A549 (cell line): ENCODE measurements around the gene FNTB. TPM values are rescaled to one million over a fixed set of nuclear protein-coding genes. Genes with fewer than 3 reads are reported as not detected.
A peak's percentile ranks its signal among the peaks of the same experiment; 100 is the strongest.

Source experiments
- ATAC-seq, 2 experiments: fragments of 200-7000 bp in 1 of 2; fragments of >200 bp in 1 of 2; cut with Nextera tagmentation in 1 of 2; cut with Tn5 transposase in 1 of 2; 3 replicates each; pipeline versions ENCODE4 v1.8.0 to v1.9.1; 2018 to 2020; ENCODE audit warnings: mild to moderate bottlenecking in 1 of 2, moderate library complexity in 1 of 2
- CTCF ChIA-PET: fragments of 300-600 bp; sonication (Branson Sonifier 250); formaldehyde crosslinking; extraction: SDS; loops from one replicate; lab custom pipeline; 2021; ENCODE audit warnings: antibody characterized with exemption, inconsistent platforms; lab: Yijun Ruan, JAX
- POLR2A ChIA-PET: fragments of 350-600 bp; formaldehyde crosslinking; extraction: SDS; loops from one replicate; lab custom pipeline; 2021; ENCODE audit warnings: antibody characterized with exemption, inconsistent platforms; lab: Yijun Ruan, JAX
- DNase-seq, 2 experiments: peaks; one replicate each; pipeline versions ENCODE4 v3.0.0 to v3.0.0-alpha.2; 2011 to 2016; ENCODE audit warnings: low read depth in 1 of 2, low spot score in 1 of 2
- FAIRE-seq: peaks from 2 replicates; lab custom pipeline; 2011; peaks lifted over from hg19 to GRCh38; lab: Jason Lieb, UNC
- H3K27ac ChIP-seq, 2 experiments: fragments of >200 bp; sonication (Bioruptor Twin); formaldehyde crosslinking; 3 replicates each; pipeline ENCODE4 v1.5.1; 2016 to 2017
- H3K4me1 ChIP-seq: fragments of >200 bp; sonication (Bioruptor Twin); formaldehyde crosslinking; 3 replicates; pipeline ENCODE4 v1.6.1; 2016
- H3K4me2 ChIP-seq: fragments of >200 bp; sonication (Bioruptor Twin); formaldehyde crosslinking; 3 replicates; pipeline ENCODE4 v1.6.1; 2016
- H3K4me3 ChIP-seq: fragments of >200 bp; sonication (Bioruptor Twin); formaldehyde crosslinking; 3 replicates; pipeline ENCODE4 v1.5.1; 2016
- H3K9me3 ChIP-seq: fragments of >200 bp; sonication (Bioruptor Twin); formaldehyde crosslinking; 3 replicates; pipeline ENCODE4 v1.6.1; 2016
- CHD2 ChIP-seq: fragments of 150-350 bp; IDR thresholded peaks from 2 replicates; pipeline ENCODE4 v1.6.1; 2014; ENCODE audit warnings: low read length; ENCODE audit not compliant: partially characterized antibody
- CHD4 ChIP-seq: fragments of 200-600 bp; sonication (generic); IDR thresholded peaks from 2 replicates; pipeline ENCODE4 v1.6.1; 2016; ENCODE audit warnings: antibody characterized with exemption, mild to moderate bottlenecking, borderline replicate concordance
- EHF ChIP-seq: fragments of 250-450 bp; sonication (Bioruptor Pico); IDR thresholded peaks from 2 replicates; pipeline ENCODE4 v1.5.0; 2020; ENCODE audit warnings: mild to moderate bottlenecking
- EHMT2 ChIP-seq: fragments of 200-600 bp; sonication (generic); IDR thresholded peaks from 2 replicates; pipeline ENCODE4 v1.6.1; 2016; ENCODE audit warnings: antibody characterized with exemption, low read depth, mild to moderate bottlenecking, moderate library complexity
- FOSB ChIP-seq: fragments of 250-450 bp; sonication (Bioruptor Pico); IDR thresholded peaks from 2 replicates; pipeline ENCODE4 v1.5.0; 2020; ENCODE audit warnings: mild to moderate bottlenecking, moderate library complexity
- FOSL2 ChIP-seq, 2 experiments: fragments of 450-650 bp in 1 of 2; fragments of >200 bp in 1 of 2; sonication (Bioruptor Twin) in 1 of 2; formaldehyde crosslinking; IDR thresholded peaks; 2 replicates each; pipeline versions ENCODE4 v1.5.0 to v1.6.1; 2016 to 2020; ENCODE audit warnings: mild to moderate bottlenecking in 1 of 2, moderate library complexity in 1 of 2
- HOXB13 ChIP-seq: fragments of 250-450 bp; sonication (Bioruptor Pico); IDR thresholded peaks from 2 replicates; pipeline ENCODE4 v1.5.0; 2020; ENCODE audit warnings: low read depth, mild to moderate bottlenecking, moderate library complexity
- MAFK ChIP-seq: fragments of 450-650 bp; IDR thresholded peaks from 2 replicates; pipeline ENCODE4 v1.6.1; 2014; ENCODE audit not compliant: partially characterized antibody
- MAZ ChIP-seq: fragments of 150-350 bp; IDR thresholded peaks from 2 replicates; pipeline ENCODE4 v1.6.1; 2014; ENCODE audit warnings: antibody characterized with exemption, low read depth, low read length, borderline replicate concordance
- NR3C1 ChIP-seq: fragments of >200 bp; sonication (Bioruptor Twin); formaldehyde crosslinking; IDR thresholded peaks from 3 replicates; pipeline ENCODE4 v1.6.1; 2017
- PHF8 ChIP-seq: fragments of 200-600 bp; sonication (generic); IDR thresholded peaks from 2 replicates; pipeline ENCODE4 v1.6.1; 2016; ENCODE audit warnings: low read depth, mild to moderate bottlenecking, antibody characterized with exemption, moderate library complexity, borderline replicate concordance
- POLR2AphosphoS2 ChIP-seq: conservative IDR thresholded peaks from 2 replicates; pipeline ENCODE4 v1.6.1; 2012; ENCODE audit warnings: low read length, improper control_type of control experiment, inconsistent platforms
- RCOR1 ChIP-seq: fragments of 150-350 bp; IDR thresholded peaks from 2 replicates; pipeline ENCODE4 v1.6.1; 2014; ENCODE audit warnings: antibody characterized with exemption, low read length, low read depth
- RFX5 ChIP-seq: fragments of 450-650 bp; IDR thresholded peaks from 2 replicates; pipeline ENCODE4 v1.7.1; 2014; ENCODE audit warnings: antibody characterized with exemption, mild to moderate bottlenecking, moderate library complexity
- TFCP2L1 ChIP-seq: fragments of 250-450 bp; sonication (Bioruptor Pico); IDR thresholded peaks from 2 replicates; pipeline ENCODE4 v1.5.0; 2021; ENCODE audit warnings: mild to moderate bottlenecking
- TP53 ChIP-seq: fragments of 250-450 bp; sonication (Bioruptor Pico); IDR thresholded peaks from 2 replicates; pipeline ENCODE4 v1.5.0; 2021; ENCODE audit warnings: mild to moderate bottlenecking, moderate library complexity
- ZC3H11A ChIP-seq: fragments of 450-650 bp; IDR thresholded peaks from 2 replicates; pipeline ENCODE4 v1.6.1; 2014; ENCODE audit warnings: antibody characterized with exemption, mild to moderate bottlenecking
- WGBS: methylation state at CpG from one replicate; pipeline ENCODE4 v1.1.6; 2017; ENCODE audit errors: missing lambda C conversion rate; 5-methylcytosine and 5-hydroxymethylcytosine counted together
- polyA plus RNA-seq, 4 experiments: library from polyadenylated mRNA; depleted of rRNA in 3 of 4; stranded (reverse); fragments of >200 nt; fragmentation: RNase III in 1 of 4; extraction: RNeasy Plus Mini Kit Qiagen cat#74134 plus additional on column Dnase treatment in 1 of 4; gene quantifications; 2 replicates in 3 of 4; 3 replicates in 1 of 4; pipeline ENCODE4 v1.2.3, GENCODE V29; 2011 to 2017
- TF ChIP-seq, protein P1 (sequence below): fragments of 250-450 bp; sonication (Bioruptor Pico); IDR thresholded peaks from 2 replicates; pipeline ENCODE4 v1.5.0; 2021; ENCODE audit warnings: mild to moderate bottlenecking, moderate library complexity, borderline replicate concordance
- TF ChIP-seq, protein P2 (sequence below): IDR thresholded peaks from 2 replicates; pipeline ENCODE4 v1.6.1; 2012
- TF ChIP-seq, protein P3 (sequence below): fragments of 450-650 bp; IDR thresholded peaks from 2 replicates; pipeline ENCODE4 v1.6.1; 2014; ENCODE audit warnings: antibody characterized with exemption
- TF ChIP-seq, protein P4 (sequence below): fragments of 150-350 bp; IDR thresholded peaks from 2 replicates; pipeline ENCODE4 v1.6.1; 2014; ENCODE audit warnings: low read depth, mild to moderate bottlenecking, low read length
- TF ChIP-seq, protein P5 (sequence below): fragments of 250-450 bp; sonication (Bioruptor Pico); IDR thresholded peaks from 2 replicates; pipeline ENCODE4 v1.5.0; 2020; ENCODE audit warnings: low read depth, mild to moderate bottlenecking, moderate library complexity
- TF ChIP-seq, protein P6 (sequence below): fragments of 200-600 bp; sonication (generic); IDR thresholded peaks from 2 replicates; pipeline ENCODE4 v1.6.1; 2016; ENCODE audit warnings: antibody characterized with exemption, mild to moderate bottlenecking, moderate library complexity

FNTB gene
- polyA plus RNA-seq, 2 of the 4 experiments (the other 2 are of a cell fraction) = 28.5 to 41.9 TPM

DNA sequence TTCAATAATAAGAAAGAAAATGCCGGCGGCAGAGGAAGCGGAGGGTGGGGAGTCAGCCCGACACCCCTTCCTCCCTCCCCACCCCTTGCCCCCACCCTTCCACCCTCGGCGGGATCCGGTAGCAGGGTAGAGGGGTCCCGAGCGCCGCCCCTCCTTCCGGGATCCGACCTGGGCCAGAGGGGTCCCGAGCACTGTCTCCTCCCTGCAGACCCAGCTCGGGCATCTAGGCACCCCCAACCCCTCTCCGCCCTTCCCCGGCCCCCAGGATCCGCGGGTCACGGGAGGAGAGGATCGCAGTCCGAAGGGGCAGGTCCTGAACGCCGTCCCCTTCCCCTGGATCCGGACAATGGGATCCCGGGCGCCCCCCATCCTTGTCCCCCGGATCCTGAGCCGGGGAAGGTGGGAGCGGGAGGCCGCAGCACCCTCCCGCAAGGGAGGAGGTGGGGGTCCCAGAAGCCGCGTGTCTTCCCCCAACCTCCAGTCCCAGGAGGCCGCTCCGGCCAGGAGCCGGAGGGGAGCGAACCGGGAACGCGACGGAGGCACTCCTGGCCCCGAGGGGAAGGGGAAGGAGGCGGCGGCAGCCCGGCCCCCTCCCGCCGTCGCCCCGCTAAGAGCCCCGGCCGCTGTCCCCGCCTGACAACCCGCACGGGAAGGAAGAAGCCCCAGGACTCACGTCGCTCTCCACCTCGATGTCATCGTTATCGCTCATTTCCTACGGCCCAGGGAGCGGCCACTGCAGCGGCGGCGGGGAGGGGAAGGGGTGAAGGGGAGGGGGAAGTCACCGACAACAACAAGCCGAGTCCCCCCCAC is 115.1 kb downstream of the FNTB start:
- peak; percentile 26 to 53 for ATAC-seq

DNA sequence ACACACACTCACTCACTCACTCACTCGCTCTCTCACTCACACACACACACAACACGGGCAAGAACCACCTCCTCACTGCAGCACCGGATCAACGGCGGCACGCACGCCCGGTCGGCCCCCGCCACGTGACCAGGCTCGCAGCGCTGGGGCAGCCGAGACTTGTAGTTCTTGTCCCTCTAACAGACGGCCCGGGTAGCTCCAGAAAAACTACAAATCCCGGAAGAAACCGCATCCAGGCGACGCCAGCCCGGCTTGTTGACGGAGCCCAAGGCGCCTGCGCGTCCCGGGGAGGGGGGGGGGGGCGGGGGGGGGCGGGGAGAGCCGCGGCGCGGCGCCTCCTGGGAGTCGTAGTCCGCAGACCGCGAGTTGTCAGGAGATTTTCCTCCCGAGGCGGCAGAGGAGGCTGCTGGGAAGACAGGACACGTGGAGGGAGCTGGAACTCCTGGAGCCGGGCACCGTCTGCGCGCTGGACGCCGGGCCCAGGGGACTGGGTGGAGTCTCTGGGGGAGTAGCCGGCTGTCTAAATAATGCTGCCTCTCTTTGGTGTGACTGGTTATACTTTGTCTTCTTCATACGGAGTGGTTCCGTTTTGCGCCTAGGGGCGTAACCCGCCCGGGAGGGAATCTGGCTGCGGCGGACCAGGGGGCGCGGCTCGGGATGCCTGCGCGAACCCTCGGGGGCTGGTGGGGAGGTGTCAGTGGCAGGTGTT is 115.9 kb downstream of the FNTB start, which contains the start of gene MAX:
Gene MAX, minus strand, starts transcription at position 77 of the 709 bp plus-strand sequence. CDS start 178 bp downstream, outside the sequence.
- ChIA-PET CTCF (interaction anchor here (0.6 to 1.8 kb wide), 5 partner anchors 9 to 431 kb away, joined by 3 to 5 read pairs (median 4); no protein-coding TSS in a partner anchor), POLR2A (interaction anchor here (0.6 to 2.1 kb wide), 11 partner anchors 9 to 760 kb away, joined by 3 to 21 read pairs (median 4); partner anchors contain the start of gene FUT8)
- H3K4me1 ChIP-seq = peaks cover 8% of the 10 kb centered on the region; the same call in 1 of the 3 replicates
- no peak for FAIRE-seq
- DNase-seq = peak; percentile 96 to 98
- under 1% methylated on average over 35 of the region's 61 CpGs for WGBS
- H3K4me2 ChIP-seq = peak within 1 kb of the TSS; percentile 77
- ATAC-seq = peak; percentile 93 to 96
- H3K9me3 ChIP-seq = no peaks in the 10 kb centered on the region
- peak within 1 kb of the TSS; percentile 85 to 92 for H3K27ac ChIP-seq
- H3K4me3 ChIP-seq = peak within 1 kb of the TSS; percentile 95
- no peak for TF ChIP-seq EHF (CRISPR knock-in tag)
- TF ChIP-seq PHF8 = peak; percentile 39
- no peak for TF ChIP-seq FOSL2 (IDR thresholded peaks at IDR 0.05)
- TF ChIP-seq FOSL2 (CRISPR knock-in tag; IDR thresholded peaks at IDR 0.05) = no peak
- TF ChIP-seq POLR2AphosphoS2 = no peak
- TF ChIP-seq, protein P1, sequence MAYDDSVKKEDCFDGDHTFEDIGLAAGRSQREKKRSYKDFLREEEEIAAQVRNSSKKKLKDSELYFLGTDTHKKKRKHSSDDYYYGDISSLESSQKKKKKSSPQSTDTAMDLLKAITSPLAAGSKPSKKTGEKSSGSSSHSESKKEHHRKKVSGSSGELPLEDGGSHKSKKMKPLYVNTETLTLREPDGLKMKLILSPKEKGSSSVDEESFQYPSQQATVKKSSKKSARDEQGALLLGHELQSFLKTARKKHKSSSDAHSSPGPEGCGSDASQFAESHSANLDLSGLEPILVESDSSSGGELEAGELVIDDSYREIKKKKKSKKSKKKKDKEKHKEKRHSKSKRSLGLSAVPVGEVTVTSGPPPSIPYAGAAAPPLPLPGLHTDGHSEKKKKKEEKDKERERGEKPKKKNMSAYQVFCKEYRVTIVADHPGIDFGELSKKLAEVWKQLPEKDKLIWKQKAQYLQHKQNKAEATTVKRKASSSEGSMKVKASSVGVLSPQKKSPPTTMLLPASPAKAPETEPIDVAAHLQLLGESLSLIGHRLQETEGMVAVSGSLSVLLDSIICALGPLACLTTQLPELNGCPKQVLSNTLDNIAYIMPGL (CRISPR knock-in tag) = no peak
- TF ChIP-seq NR3C1 = no peak
- no peak for TF ChIP-seq CHD2
- no peak for TF ChIP-seq TFCP2L1 (CRISPR knock-in tag)
- peak; percentile 54; the same call in 1 of the 2 replicates for TF ChIP-seq MAZ
- no peak for TF ChIP-seq CHD4
- TF ChIP-seq MAFK = no peak
- no peak for TF ChIP-seq RCOR1
- no peak for TF ChIP-seq ZC3H11A
- TF ChIP-seq, protein P2, sequence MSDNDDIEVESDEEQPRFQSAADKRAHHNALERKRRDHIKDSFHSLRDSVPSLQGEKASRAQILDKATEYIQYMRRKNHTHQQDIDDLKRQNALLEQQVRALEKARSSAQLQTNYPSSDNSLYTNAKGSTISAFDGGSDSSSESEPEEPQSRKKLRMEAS = peak; percentile 98
- TF ChIP-seq, protein P3, sequence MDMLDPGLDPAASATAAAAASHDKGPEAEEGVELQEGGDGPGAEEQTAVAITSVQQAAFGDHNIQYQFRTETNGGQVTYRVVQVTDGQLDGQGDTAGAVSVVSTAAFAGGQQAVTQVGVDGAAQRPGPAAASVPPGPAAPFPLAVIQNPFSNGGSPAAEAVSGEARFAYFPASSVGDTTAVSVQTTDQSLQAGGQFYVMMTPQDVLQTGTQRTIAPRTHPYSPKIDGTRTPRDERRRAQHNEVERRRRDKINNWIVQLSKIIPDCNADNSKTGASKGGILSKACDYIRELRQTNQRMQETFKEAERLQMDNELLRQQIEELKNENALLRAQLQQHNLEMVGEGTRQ = peak; percentile 95
- no peak for TF ChIP-seq FOSB (CRISPR knock-in tag)
- TF ChIP-seq, protein P4, sequence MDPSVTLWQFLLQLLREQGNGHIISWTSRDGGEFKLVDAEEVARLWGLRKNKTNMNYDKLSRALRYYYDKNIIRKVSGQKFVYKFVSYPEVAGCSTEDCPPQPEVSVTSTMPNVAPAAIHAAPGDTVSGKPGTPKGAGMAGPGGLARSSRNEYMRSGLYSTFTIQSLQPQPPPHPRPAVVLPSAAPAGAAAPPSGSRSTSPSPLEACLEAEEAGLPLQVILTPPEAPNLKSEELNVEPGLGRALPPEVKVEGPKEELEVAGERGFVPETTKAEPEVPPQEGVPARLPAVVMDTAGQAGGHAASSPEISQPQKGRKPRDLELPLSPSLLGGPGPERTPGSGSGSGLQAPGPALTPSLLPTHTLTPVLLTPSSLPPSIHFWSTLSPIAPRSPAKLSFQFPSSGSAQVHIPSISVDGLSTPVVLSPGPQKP = no peak
- no peak for TF ChIP-seq TP53 (CRISPR knock-in tag)

More for the DNA sequence above, 115.1 kb downstream of the FNTB start:
- Histone ChIP-seq H3K4me1 (peaks cover 8% of the 10 kb centered on the region; the same call in 1 of the 3 replicates), H3K27ac (peak overlapping the region; percentile 78 to 92), H3K4me2 (peak overlapping the region; percentile 77), H3K9me3 (no peaks in the 10 kb centered on the region), H3K4me3 (peak overlapping the region; percentile 95)
- ChIA-PET CTCF (interaction anchor here (0.9 to 1.0 kb wide), 2 partner anchors 8 to 118 kb away, joined by 3 to 4 read pairs; no protein-coding TSS in a partner anchor), POLR2A (interaction anchor here (0.6 to 2.1 kb wide), 8 partner anchors 8 to 760 kb away, joined by 3 to 21 read pairs (median 4); partner anchors contain the start of gene FUT8)
- TF ChIP-seq, protein P5, sequence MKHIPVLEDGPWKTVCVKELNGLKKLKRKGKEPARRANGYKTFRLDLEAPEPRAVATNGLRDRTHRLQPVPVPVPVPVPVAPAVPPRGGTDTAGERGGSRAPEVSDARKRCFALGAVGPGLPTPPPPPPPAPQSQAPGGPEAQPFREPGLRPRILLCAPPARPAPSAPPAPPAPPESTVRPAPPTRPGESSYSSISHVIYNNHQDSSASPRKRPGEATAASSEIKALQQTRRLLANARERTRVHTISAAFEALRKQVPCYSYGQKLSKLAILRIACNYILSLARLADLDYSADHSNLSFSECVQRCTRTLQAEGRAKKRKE (CRISPR knock-in tag) = no peak
- TF ChIP-seq TFCP2L1 (CRISPR knock-in tag) = no peak
- TF ChIP-seq, protein P6, sequence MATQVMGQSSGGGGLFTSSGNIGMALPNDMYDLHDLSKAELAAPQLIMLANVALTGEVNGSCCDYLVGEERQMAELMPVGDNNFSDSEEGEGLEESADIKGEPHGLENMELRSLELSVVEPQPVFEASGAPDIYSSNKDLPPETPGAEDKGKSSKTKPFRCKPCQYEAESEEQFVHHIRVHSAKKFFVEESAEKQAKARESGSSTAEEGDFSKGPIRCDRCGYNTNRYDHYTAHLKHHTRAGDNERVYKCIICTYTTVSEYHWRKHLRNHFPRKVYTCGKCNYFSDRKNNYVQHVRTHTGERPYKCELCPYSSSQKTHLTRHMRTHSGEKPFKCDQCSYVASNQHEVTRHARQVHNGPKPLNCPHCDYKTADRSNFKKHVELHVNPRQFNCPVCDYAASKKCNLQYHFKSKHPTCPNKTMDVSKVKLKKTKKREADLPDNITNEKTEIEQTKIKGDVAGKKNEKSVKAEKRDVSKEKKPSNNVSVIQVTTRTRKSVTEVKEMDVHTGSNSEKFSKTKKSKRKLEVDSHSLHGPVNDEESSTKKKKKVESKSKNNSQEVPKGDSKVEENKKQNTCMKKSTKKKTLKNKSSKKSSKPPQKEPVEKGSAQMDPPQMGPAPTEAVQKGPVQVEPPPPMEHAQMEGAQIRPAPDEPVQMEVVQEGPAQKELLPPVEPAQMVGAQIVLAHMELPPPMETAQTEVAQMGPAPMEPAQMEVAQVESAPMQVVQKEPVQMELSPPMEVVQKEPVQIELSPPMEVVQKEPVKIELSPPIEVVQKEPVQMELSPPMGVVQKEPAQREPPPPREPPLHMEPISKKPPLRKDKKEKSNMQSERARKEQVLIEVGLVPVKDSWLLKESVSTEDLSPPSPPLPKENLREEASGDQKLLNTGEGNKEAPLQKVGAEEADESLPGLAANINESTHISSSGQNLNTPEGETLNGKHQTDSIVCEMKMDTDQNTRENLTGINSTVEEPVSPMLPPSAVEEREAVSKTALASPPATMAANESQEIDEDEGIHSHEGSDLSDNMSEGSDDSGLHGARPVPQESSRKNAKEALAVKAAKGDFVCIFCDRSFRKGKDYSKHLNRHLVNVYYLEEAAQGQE = peak; percentile 26; the same call in 1 of the 2 replicates
- TF ChIP-seq RFX5 = no peak
- no peak for TF ChIP-seq HOXB13 (CRISPR knock-in tag)
- TF ChIP-seq PHF8 = 0 out of 2 replicates have a peak, but pooled peaks have one; percentile 31
- TF ChIP-seq EHMT2 = no peak
- TF ChIP-seq TP53 (CRISPR knock-in tag) = no peak
- DNase-seq (no peak), FAIRE-seq (no peak)
- 1% methylated on average over 38 of the region's 66 CpGs for WGBS
